ENCODE measurements around the gene KLRC2. TPM values are rescaled to one million over a fixed set of nuclear protein-coding genes. Genes with fewer than 3 reads are reported as not detected.
"Not testable (repeated sequence)": the region's sequence is repeated elsewhere in the genome, so short reads cannot be mapped to it uniquely, and the experiment has no call there.

KLRC2 gene
- 0.05 TPM for polyA plus RNA-seq (2013)

DNA sequence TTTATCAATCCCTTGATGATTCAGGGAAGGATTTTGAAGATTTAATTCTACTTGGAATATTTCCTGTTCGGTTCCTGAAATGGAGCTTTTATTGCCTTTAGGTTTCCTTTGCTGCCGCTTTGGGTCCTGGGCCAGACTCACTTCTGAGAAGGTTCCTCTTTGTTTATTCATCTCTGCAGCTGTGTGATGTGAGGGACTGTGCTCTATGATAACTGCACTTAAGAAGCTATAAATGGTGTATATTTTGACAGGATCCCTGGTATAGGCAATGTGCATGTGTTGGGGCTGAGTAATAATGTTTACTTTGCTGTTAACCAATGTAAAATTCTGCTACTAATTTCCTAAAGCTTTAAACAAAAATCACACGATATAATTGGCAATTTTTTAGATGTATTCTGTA is at the start of gene KLRC2:
Gene KLRC2 (minus strand): TSS at position 195 of the 400 bp plus-strand sequence. CDS start 24 bp downstream, at position 171.
- peaks cover 0 to 23% (median 0%) of the 10 kb centered on the region in 5 experiments for H3K27me3 ChIP-seq (replicated peaks in 2 of 5; ENCODE audit: control insufficient read depth in 4 of 5, insufficient read depth in 5 of 5, low read length in 4 of 5)
- H3K9me3 ChIP-seq (ENCODE audit: control extremely low read depth in 1 of 5, control insufficient read depth in 4 of 5, insufficient read depth in 2 of 5, low read depth in 1 of 5, low read length in 4 of 5); POLR2A ChIA-PET; H3K4me1 ChIP-seq (ENCODE audit: control extremely low read depth in 1 of 4, control insufficient read depth in 4 of 4, insufficient read depth in 4 of 4, low read length in 3 of 4); CTCF ChIA-PET; H3K4me3 ChIP-seq (ENCODE audit: control insufficient read depth in 1 of 7, extremely low read depth in 1 of 7, insufficient read depth in 4 of 7, low read depth in 2 of 7, low read length in 6 of 7); H3K36me3 ChIP-seq (ENCODE audit: control insufficient read depth in 4 of 4, insufficient read depth in 4 of 4, low read length in 3 of 4); H3K27ac ChIP-seq (ENCODE audit: insufficient read depth in 1 of 2, low read depth in 1 of 2, low read length in 2 of 2, poor library complexity in 1 of 2, severe bottlenecking in 2 of 2): not testable (repeated sequence)
- peak; percentile 50 to 92 (median 87) for DNase-seq
- no CpG with 5 or more reads among the region's 3 CpGs for WGBS (ENCODE audit: insufficient coverage)

DNA sequence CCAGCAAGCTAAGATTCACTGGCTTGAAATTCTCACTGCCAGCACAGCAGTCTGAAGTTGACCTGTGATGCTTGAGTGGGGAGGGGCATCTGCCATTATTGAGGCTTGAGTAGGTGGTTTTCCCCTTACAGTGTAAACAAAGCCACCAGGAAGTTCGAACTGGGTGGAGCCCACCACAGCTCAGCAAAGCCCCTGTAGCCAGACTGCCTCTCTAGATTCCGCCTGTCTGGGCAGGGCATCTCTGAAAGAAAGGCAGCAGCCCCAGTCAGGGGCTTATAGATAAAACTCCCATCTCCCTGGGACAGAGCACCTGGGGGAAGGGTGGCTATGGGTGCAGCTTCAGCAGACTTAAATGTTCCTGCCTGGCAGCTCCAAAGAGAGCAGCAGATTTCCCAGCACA is 46.1 kb upstream of the KLRC2 start:
- H3K27ac ChIP-seq (ENCODE audit: insufficient read depth in 1 of 2, low read depth in 1 of 2, low read length in 2 of 2, poor library complexity in 1 of 2, severe bottlenecking in 2 of 2); H3K4me3 ChIP-seq (ENCODE audit: control insufficient read depth in 1 of 7, extremely low read depth in 1 of 7, insufficient read depth in 4 of 7, low read depth in 2 of 7, low read length in 6 of 7); H3K36me3 ChIP-seq (ENCODE audit: control insufficient read depth in 4 of 4, insufficient read depth in 4 of 4, low read length in 3 of 4); H3K9me3 ChIP-seq (ENCODE audit: control extremely low read depth in 1 of 5, control insufficient read depth in 4 of 5, insufficient read depth in 2 of 5, low read depth in 1 of 5, low read length in 4 of 5); H3K4me1 ChIP-seq (ENCODE audit: control extremely low read depth in 1 of 4, control insufficient read depth in 4 of 4, insufficient read depth in 4 of 4, low read length in 3 of 4); POLR2A ChIA-PET; DNase-seq; CTCF ChIA-PET; H3K27me3 ChIP-seq (replicated peaks in 2 of 5; ENCODE audit: control insufficient read depth in 4 of 5, insufficient read depth in 5 of 5, low read length in 4 of 5): not testable (repeated sequence)
- 69% methylated on average over 2 of the region's 2 CpGs for WGBS (ENCODE audit: insufficient coverage)

DNA sequence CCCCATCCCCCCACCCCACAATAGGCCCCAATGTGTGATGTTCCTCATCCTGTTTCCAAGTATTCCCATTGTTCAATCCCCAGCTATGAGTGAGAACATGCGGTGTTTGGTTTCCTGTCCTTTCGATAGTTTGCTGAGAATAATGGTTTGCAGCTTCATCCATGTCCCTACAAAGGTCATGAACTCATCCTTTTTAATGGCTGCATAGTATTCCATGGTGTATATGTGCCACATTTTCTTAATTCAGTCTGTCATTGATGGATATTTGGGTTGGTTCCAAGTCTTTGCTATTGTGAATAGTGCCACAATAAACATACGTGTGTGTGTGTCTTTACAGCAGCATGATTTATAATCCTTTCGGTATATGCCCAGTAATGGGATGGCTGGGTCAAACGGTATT is 37.0 kb upstream of the KLRC2 start:
- CTCF ChIA-PET; POLR2A ChIA-PET; H3K9me3 ChIP-seq (ENCODE audit: control extremely low read depth in 1 of 5, control insufficient read depth in 4 of 5, insufficient read depth in 2 of 5, low read depth in 1 of 5, low read length in 4 of 5); DNase-seq; H3K4me1 ChIP-seq (ENCODE audit: control extremely low read depth in 1 of 4, control insufficient read depth in 4 of 4, insufficient read depth in 4 of 4, low read length in 3 of 4); H3K4me3 ChIP-seq (ENCODE audit: control insufficient read depth in 1 of 7, extremely low read depth in 1 of 7, insufficient read depth in 4 of 7, low read depth in 2 of 7, low read length in 6 of 7); H3K27me3 ChIP-seq (replicated peaks in 2 of 5; ENCODE audit: control insufficient read depth in 4 of 5, insufficient read depth in 5 of 5, low read length in 4 of 5); H3K36me3 ChIP-seq (ENCODE audit: control insufficient read depth in 4 of 4, insufficient read depth in 4 of 4, low read length in 3 of 4); H3K27ac ChIP-seq (ENCODE audit: insufficient read depth in 1 of 2, low read depth in 1 of 2, low read length in 2 of 2, poor library complexity in 1 of 2, severe bottlenecking in 2 of 2): not testable (repeated sequence)
- 98% methylated on average over 5 of the region's 5 CpGs for WGBS (ENCODE audit: insufficient coverage)

DNA sequence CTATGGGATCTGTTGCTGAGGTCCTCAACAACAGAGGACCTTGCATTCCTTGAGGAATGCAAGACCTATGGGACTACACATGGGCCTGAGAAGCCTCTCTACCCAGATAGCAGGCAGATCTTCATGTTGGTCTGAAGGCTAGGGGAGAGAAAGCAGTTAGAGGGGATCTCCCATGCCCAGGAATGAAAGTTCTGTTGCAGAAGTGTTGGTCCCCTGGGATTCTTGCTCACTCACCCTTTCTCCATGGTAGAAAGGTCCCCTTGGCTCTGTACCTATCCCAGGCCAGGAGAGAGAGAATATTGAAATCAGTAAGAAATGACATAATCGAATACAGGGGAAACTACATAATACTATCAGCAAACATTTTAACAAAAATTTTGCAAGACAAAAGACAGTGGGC is 33.9 kb upstream of the KLRC2 start:
- H3K36me3 ChIP-seq (ENCODE audit: control insufficient read depth in 4 of 4, insufficient read depth in 4 of 4, low read length in 3 of 4), result no peaks in the 10 kb centered on the region
- peaks cover 0 to 15% (median 0%) of the 10 kb centered on the region in 5 experiments for H3K9me3 ChIP-seq (ENCODE audit: control extremely low read depth in 1 of 5, control insufficient read depth in 4 of 5, insufficient read depth in 2 of 5, low read depth in 1 of 5, low read length in 4 of 5)
- no peaks in the 10 kb centered on the region for H3K4me1 ChIP-seq (ENCODE audit: control extremely low read depth in 1 of 4, control insufficient read depth in 4 of 4, insufficient read depth in 4 of 4, low read length in 3 of 4)
- peaks cover 0 to 14% (median 0%) of the 10 kb centered on the region in 5 experiments for H3K27me3 ChIP-seq (replicated peaks in 2 of 5; ENCODE audit: control insufficient read depth in 4 of 5, insufficient read depth in 5 of 5, low read length in 4 of 5)
- WGBS (ENCODE audit: insufficient coverage), result no CpG with 5 or more reads among the region's 1 CpG
- ChIA-PET CTCF (no interaction called here), POLR2A (no interaction called here)
- no peak overlapping the region for H3K27ac ChIP-seq (ENCODE audit: insufficient read depth in 1 of 2, low read depth in 1 of 2, low read length in 2 of 2, poor library complexity in 1 of 2, severe bottlenecking in 2 of 2)
- DNase-seq, result no peak
- H3K4me3 ChIP-seq (ENCODE audit: control insufficient read depth in 1 of 7, extremely low read depth in 1 of 7, insufficient read depth in 4 of 7, low read depth in 2 of 7, low read length in 6 of 7), result no peak overlapping the region

DNA sequence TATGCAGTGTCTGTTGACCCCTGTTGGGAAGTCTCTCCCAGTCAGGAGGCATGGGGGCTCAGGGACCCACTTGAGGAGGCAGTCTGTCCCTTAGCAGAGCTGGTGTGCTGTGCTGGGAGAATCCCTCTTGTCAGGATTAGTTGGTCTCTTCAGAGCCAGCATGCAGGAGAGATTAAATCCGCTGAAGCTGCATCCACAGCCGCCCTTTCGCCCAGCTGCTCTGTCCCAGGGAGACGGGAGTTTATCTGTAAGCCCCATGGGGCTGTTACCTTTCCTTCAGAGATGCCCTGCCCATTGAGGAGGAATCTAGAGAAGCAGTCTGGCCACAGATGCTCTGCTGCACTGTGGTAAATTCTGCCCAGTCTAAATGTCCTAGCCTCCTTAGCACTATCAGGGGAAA is 30.5 kb upstream of the KLRC2 start:
- Histone ChIP-seq H3K9me3 (ENCODE audit: control extremely low read depth in 1 of 5, control insufficient read depth in 4 of 5, insufficient read depth in 2 of 5, low read depth in 1 of 5, low read length in 4 of 5) (peaks cover 0 to 21% (median 0%) of the 10 kb centered on the region in 5 experiments), H3K4me3 (ENCODE audit: control insufficient read depth in 1 of 7, extremely low read depth in 1 of 7, insufficient read depth in 4 of 7, low read depth in 2 of 7, low read length in 6 of 7) (no peak overlapping the region), H3K27me3 (replicated peaks in 2 of 5; ENCODE audit: control insufficient read depth in 4 of 5, insufficient read depth in 5 of 5, low read length in 4 of 5) (peaks cover 0 to 14% (median 0%) of the 10 kb centered on the region in 5 experiments), H3K4me1 (ENCODE audit: control extremely low read depth in 1 of 4, control insufficient read depth in 4 of 4, insufficient read depth in 4 of 4, low read length in 3 of 4) (no peaks in the 10 kb centered on the region), H3K27ac (ENCODE audit: insufficient read depth in 1 of 2, low read depth in 1 of 2, low read length in 2 of 2, poor library complexity in 1 of 2, severe bottlenecking in 2 of 2) (no peak overlapping the region), H3K36me3 (ENCODE audit: control insufficient read depth in 4 of 4, insufficient read depth in 4 of 4, low read length in 3 of 4) (no peaks in the 10 kb centered on the region)
- ChIA-PET CTCF (no interaction called here), POLR2A (no interaction called here)
- DNase-seq, result no peak
- WGBS (ENCODE audit: insufficient coverage), result 100% methylated on average over 4 of the region's 4 CpGs

DNA sequence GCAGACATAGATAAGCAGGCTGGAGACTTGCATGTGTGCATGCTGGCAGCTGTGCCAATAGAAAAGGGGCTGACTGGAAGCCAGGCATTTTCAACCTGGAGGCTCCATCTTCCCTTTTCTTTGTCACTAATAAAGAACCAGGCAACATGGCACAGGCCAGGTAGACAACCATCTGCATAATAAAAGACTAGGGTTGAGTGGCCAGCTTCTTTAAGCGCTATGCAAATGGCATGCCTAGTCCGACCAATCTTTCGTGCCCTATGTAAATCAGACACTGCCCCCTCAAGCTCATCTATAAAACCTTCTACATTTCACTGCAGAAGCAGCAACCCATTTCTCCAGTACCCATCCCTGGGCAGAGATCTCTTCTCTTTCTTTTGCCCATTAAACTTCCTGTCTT is 21.9 kb upstream of the KLRC2 start:
- ChIA-PET CTCF (no interaction called here), POLR2A (no interaction called here)
- H3K9me3 ChIP-seq (ENCODE audit: control extremely low read depth in 1 of 5, control insufficient read depth in 4 of 5, insufficient read depth in 2 of 5, low read depth in 1 of 5, low read length in 4 of 5), result peaks cover 2 to 43% (median 7%) of the 10 kb centered on the region in 5 experiments
- no peak for DNase-seq
- 93% methylated on average over 3 of the region's 3 CpGs for WGBS (ENCODE audit: insufficient coverage)
- H3K4me1 ChIP-seq (ENCODE audit: control extremely low read depth in 1 of 4, control insufficient read depth in 4 of 4, insufficient read depth in 4 of 4, low read length in 3 of 4), result no peaks in the 10 kb centered on the region
- H3K27ac ChIP-seq (ENCODE audit: insufficient read depth in 1 of 2, low read depth in 1 of 2, low read length in 2 of 2, poor library complexity in 1 of 2, severe bottlenecking in 2 of 2), result no peak overlapping the region
- H3K36me3 ChIP-seq (ENCODE audit: control insufficient read depth in 4 of 4, insufficient read depth in 4 of 4, low read length in 3 of 4), result no peaks in the 10 kb centered on the region
- no peak overlapping the region for H3K4me3 ChIP-seq (ENCODE audit: control insufficient read depth in 1 of 7, extremely low read depth in 1 of 7, insufficient read depth in 4 of 7, low read depth in 2 of 7, low read length in 6 of 7)
- peaks cover 0 to 1% (median 0%) of the 10 kb centered on the region in 5 experiments for H3K27me3 ChIP-seq (replicated peaks in 2 of 5; ENCODE audit: control insufficient read depth in 4 of 5, insufficient read depth in 5 of 5, low read length in 4 of 5)

DNA sequence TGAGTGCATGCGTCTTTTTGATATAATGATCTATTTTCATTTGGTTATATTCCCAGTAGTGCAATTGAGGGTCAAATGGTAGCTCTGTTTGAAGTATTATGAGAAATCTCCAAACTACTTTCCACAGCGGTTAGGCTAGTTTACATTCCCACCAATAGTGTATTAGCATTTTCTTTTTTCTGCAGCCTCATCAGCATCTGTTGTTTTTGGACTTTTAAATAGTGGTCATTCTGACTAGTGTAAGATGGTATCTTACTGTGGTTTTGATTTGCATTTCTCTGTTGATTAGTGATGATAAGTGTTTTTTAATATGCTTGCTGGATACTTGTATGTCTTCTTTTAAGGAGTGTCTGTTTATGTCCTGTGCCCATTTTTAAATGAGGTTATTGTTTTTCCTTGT is 21.0 kb upstream of the KLRC2 start:
- no peak for DNase-seq
- no peak overlapping the region for H3K27ac ChIP-seq (ENCODE audit: insufficient read depth in 1 of 2, low read depth in 1 of 2, low read length in 2 of 2, poor library complexity in 1 of 2, severe bottlenecking in 2 of 2)
- 100% methylated on average over 1 of the region's 2 CpGs for WGBS (ENCODE audit: insufficient coverage)
- peaks cover 0 to 1% (median 0%) of the 10 kb centered on the region in 5 experiments for H3K27me3 ChIP-seq (replicated peaks in 2 of 5; ENCODE audit: control insufficient read depth in 4 of 5, insufficient read depth in 5 of 5, low read length in 4 of 5)
- CTCF ChIA-PET, result no interaction called here
- H3K4me3 ChIP-seq (ENCODE audit: control insufficient read depth in 1 of 7, extremely low read depth in 1 of 7, insufficient read depth in 4 of 7, low read depth in 2 of 7, low read length in 6 of 7), result no peak overlapping the region
- no peaks in the 10 kb centered on the region for H3K36me3 ChIP-seq (ENCODE audit: control insufficient read depth in 4 of 4, insufficient read depth in 4 of 4, low read length in 3 of 4)
- POLR2A ChIA-PET, result no interaction called here
- H3K9me3 ChIP-seq (ENCODE audit: control extremely low read depth in 1 of 5, control insufficient read depth in 4 of 5, insufficient read depth in 2 of 5, low read depth in 1 of 5, low read length in 4 of 5), result peaks cover 2 to 40% (median 7%) of the 10 kb centered on the region in 5 experiments
- no peaks in the 10 kb centered on the region for H3K4me1 ChIP-seq (ENCODE audit: control extremely low read depth in 1 of 4, control insufficient read depth in 4 of 4, insufficient read depth in 4 of 4, low read length in 3 of 4)
